Common myeloid progenitor, CD34-positive (primary cell): ENCODE results near the gene RBM39.
"Not testable (repeated sequence)": the region's sequence is repeated elsewhere in the genome, so short reads cannot be mapped to it uniquely, and the experiment has no call there.

Experiments used
- CTCF ChIA-PET: fragments of 350-600 bp; sonication (Branson Sonifier 250); formaldehyde crosslinking; loops from one replicate; lab custom pipeline; 2021; ENCODE audit warnings: antibody characterized with exemption; lab: Charles Lee
- POLR2A ChIA-PET: fragments of 350-600 bp; sonication (Branson Sonifier 250); formaldehyde crosslinking; loops from one replicate; lab custom pipeline; 2021; ENCODE audit warnings: antibody characterized with exemption; lab: Charles Lee
- DNase-seq, 3 donors: peaks; one replicate each; pipeline versions ENCODE4 v3.0.0 to v3.0.0-alpha.2; 2013
- H3K27ac ChIP-seq, 2 experiments: 1 replicate in 1 of 2; 2 replicates in 1 of 2; pipeline ENCODE4 v1.7.0; 2013; ENCODE audit warnings: inconsistent platforms in 2 of 2, low read length in 2 of 2, mild to moderate bottlenecking in 2 of 2, low read depth in 1 of 2, moderate library complexity in 1 of 2; ENCODE audit not compliant: severe bottlenecking in 2 of 2, insufficient read depth in 1 of 2, poor library complexity in 1 of 2
- H3K27me3 ChIP-seq, 5 experiments: replicated peaks in 2 of 5; 1 replicate in 3 of 5; 2 replicates in 2 of 5; pipeline versions ENCODE4 v1.6.1 to v1.7.0; 2013; ENCODE audit warnings: low read length in 4 of 5, mild to moderate bottlenecking in 2 of 5, moderate library complexity in 2 of 5, inconsistent platforms in 1 of 5; ENCODE audit not compliant: insufficient read depth in 5 of 5, control insufficient read depth in 4 of 5
- H3K36me3 ChIP-seq, 4 experiments: 1 replicate in 2 of 4; 2 replicates in 2 of 4; pipeline versions ENCODE4 v1.6.1 to v1.7.0; 2013; ENCODE audit warnings: low read length in 3 of 4, control low read depth in 1 of 4, mild to moderate bottlenecking in 1 of 4; ENCODE audit not compliant: control insufficient read depth in 4 of 4, insufficient read depth in 4 of 4
- H3K4me1 ChIP-seq, 4 experiments: 1 replicate in 3 of 4; 2 replicates in 1 of 4; pipeline versions ENCODE4 v1.6.1 to v1.7.1; 2013; ENCODE audit warnings: low read length in 3 of 4, mild to moderate bottlenecking in 3 of 4, control low read depth in 1 of 4, inconsistent platforms in 1 of 4, moderate library complexity in 1 of 4; ENCODE audit not compliant: control insufficient read depth in 4 of 4, insufficient read depth in 4 of 4; ENCODE audit errors: control extremely low read depth in 1 of 4
- H3K4me3 ChIP-seq, 7 experiments: 1 replicate in 4 of 7; 2 replicates in 3 of 7; pipeline versions ENCODE4 v1.5.1 to v1.7.0; 2013; ENCODE audit warnings: mild to moderate bottlenecking in 7 of 7, low read length in 6 of 7, moderate library complexity in 6 of 7, inconsistent platforms in 2 of 7, low read depth in 2 of 7, control low read depth in 1 of 7; ENCODE audit not compliant: insufficient read depth in 4 of 7, control insufficient read depth in 1 of 7; ENCODE audit errors: extremely low read depth in 1 of 7
- H3K9me3 ChIP-seq, 5 experiments: 1 replicate in 4 of 5; 2 replicates in 1 of 5; pipeline versions ENCODE4 v1.6.1 to v1.7.1; 2013; ENCODE audit warnings: low read length in 4 of 5, mild to moderate bottlenecking in 2 of 5, inconsistent platforms in 1 of 5, low read depth in 1 of 5, moderate library complexity in 1 of 5; ENCODE audit not compliant: control insufficient read depth in 4 of 5, insufficient read depth in 2 of 5; ENCODE audit errors: control extremely low read depth in 1 of 5
- WGBS: methylation state at CpG from one replicate; pipeline ENCODE4 v1.1.5; 2013; ENCODE audit not compliant: insufficient coverage; 5-methylcytosine and 5-hydroxymethylcytosine counted together

RBM39 gene

DNA sequence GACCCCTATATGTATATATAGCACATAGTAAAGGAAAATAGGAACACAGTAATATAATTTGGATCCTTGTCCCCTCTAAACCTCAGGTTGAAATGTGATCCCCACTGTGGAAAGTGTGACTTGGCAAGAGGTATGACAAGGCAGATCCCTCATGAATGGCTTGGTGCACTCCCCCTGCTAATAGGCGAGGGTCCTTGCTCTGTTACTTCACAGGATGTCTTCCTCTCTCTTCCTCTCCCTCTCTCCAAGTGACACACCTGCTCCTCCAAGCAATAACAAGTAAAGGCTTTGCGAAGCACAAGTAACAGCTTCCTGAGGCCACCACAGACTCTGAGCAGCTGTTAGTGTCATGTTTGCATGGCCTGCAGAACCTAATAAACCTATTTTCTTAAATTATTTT, 26.4 kb downstream of the RBM39 start:
- Histone ChIP-seq H3K27ac (no peak overlapping the region), H3K36me3 (peaks cover 35 to 95% (median 73%) of the 10 kb centered on the region in 4 experiments), H3K4me3 (no peak overlapping the region), H3K9me3 (no peaks in the 10 kb centered on the region), H3K4me1 (no peaks in the 10 kb centered on the region), H3K27me3 (no peaks in the 10 kb centered on the region)
- DNase-seq, result no peak
- POLR2A ChIA-PET, result no interaction called here
- CTCF ChIA-PET, result interaction anchor here (1.0 to 1.9 kb wide), 3 partner anchors 11 to 24 kb away, joined by 3 to 6 read pairs (median 4); no protein-coding TSS in a partner anchor
- no CpG with 5 or more reads among the region's 2 CpGs for WGBS

DNA sequence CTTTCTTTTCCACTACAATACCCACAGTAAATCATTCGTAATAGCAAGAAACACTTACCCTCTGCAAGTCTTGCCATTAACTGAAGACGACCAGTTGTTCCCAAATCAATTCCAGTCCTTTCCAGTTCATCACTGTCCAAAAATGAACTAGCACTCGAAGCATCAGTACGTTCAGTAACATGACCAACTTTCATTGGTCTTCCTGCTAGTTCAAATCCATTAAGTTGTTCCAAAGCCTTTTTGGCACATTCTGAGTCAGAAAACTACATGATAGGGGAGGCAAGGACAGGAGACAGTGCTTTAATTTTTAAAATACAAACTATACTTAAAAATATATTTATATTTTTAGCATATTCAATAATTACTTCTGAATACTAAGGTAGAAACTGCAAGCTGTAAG, 27.9 kb downstream of the RBM39 start:
- no peak for DNase-seq
- 98% methylated on average over 4 of the region's 4 CpGs for WGBS
- ChIA-PET POLR2A (interaction anchor here (0.9 kb wide), 1 partner anchor 10 kb away, joined by 4 read pairs; no protein-coding TSS in a partner anchor), CTCF (interaction anchor here (1.2 to 1.9 kb wide), 3 partner anchors 12 to 170 kb away, joined by 3 to 6 read pairs (median 4); no protein-coding TSS in a partner anchor)
- Histone ChIP-seq H3K36me3 (peaks cover 37 to 94% (median 67%) of the 10 kb centered on the region in 4 experiments), H3K4me1 (no peaks in the 10 kb centered on the region), H3K9me3 (no peaks in the 10 kb centered on the region), H3K4me3 (no peak overlapping the region), H3K27me3 (no peaks in the 10 kb centered on the region), H3K27ac (no peak overlapping the region)

DNA sequence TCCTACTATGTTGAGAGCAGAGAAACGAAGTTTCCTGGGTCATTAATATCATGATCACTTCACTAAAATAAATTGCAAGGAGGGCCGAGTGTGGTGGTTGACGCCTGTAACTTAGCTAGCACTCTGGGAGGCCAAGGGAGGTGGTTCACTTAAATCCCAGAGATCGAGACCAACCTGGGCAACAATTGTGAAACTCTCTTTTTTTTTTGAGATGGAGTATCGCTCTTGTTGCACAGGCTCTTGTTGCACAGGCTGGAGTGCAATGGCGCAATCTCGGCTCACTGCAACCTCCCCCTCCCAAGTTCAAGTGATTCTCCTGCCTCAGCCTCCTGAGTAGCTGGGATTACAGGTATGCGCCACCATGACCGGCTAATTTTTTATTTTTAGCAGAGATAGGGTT, 28.9 kb downstream of the RBM39 start:
- not testable (repeated sequence) for H3K4me3 ChIP-seq, H3K27me3 ChIP-seq, H3K4me1 ChIP-seq, H3K27ac ChIP-seq, DNase-seq, H3K9me3 ChIP-seq
- peaks cover 40 to 93% (median 66%) of the 10 kb centered on the region in 4 experiments for H3K36me3 ChIP-seq
- ChIA-PET CTCF (interaction anchor here (2.2 kb wide), 1 partner anchor 8 kb away, joined by 6 read pairs; no protein-coding TSS in a partner anchor), POLR2A (interaction anchor here (0.6 to 1.0 kb wide), 2 partner anchors 49 to 63 kb away, joined by 4 to 5 read pairs; no protein-coding TSS in a partner anchor)
- 97% methylated on average over 8 of the region's 9 CpGs for WGBS

DNA sequence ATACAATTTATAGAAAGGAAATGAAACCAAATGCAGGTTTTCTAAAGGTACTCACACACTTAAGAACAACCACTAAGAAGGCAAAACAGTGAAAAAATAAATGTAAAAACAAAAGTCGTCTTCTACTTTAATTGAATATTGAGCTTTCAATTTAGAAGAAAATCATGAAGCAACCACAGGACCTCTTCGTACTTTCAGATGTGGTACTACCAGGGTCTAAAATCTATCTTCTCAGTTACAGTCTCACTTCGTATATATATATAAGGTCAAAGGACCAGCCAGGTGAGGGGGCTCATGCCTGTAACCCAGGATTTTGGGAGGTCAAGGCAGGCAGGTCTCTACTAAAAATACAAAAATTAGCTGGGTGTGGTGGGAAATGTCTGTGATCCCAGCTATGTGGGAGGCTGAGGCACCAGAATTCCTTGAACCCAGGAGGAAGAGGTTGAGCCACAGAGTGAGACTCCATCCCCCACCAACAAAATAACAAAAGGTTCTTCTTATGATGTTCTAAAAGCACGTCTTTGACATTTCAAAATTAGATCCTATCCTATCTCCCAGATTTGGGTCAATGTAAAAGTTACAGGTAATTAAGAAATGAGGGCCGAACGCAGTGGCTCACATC, 30.4 kb downstream of the RBM39 start:
- peaks cover 36 to 92% (median 64%) of the 10 kb centered on the region in 4 experiments for H3K36me3 ChIP-seq
- DNase-seq, result no peak
- H3K27me3 ChIP-seq, result no peaks in the 10 kb centered on the region
- 100% methylated on average over 2 of the region's 6 CpGs for WGBS
- no peaks in the 10 kb centered on the region for H3K9me3 ChIP-seq
- H3K27ac ChIP-seq, result peak overlapping the region in 1 of 2 experiments; percentile 2
- CTCF ChIA-PET, result interaction anchor here (0.8 to 2.2 kb wide), 2 partner anchors 10 to 15 kb away, joined by 3 to 6 read pairs; no protein-coding TSS in a partner anchor
- POLR2A ChIA-PET, result interaction anchor here (0.6 kb wide), 1 partner anchor 145 kb away, joined by 3 read pairs; no protein-coding TSS in a partner anchor
- no peaks in the 10 kb centered on the region for H3K4me1 ChIP-seq
- no peak overlapping the region for H3K4me3 ChIP-seq

DNA sequence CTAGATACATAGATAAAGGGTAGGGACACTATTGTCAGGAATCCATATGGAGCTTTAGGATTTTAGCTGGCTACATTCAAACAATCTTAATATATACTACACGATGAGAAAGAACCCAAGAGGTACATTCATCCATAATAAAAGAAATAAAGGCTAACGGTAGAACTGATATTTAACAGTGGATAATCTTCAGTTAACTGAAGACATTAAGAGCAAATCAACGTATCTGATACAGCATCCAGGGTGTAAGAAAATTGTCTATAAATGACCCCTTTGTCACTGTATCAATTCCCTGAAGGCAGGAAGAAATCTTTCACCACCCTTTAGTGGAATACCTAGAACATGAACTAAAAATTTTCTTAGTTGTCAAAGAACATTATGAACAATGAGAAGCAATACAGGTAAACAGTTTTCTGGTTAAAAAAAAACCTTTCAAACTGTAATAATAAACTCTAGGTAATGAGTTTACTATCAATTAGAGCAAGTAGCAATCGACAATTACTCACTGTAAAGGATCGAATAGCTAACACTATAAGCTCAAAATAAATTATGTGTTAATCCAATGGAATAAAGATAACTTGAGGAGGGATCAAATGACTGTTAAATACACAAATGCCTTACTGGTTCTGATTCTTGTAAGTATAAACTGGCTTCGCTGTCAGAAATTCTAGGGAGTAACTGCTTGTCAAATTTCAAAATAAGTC, 31.0 kb downstream of the RBM39 start:
- ChIA-PET CTCF (interaction anchor here (0.8 to 2.2 kb wide), 2 partner anchors 10 to 16 kb away, joined by 3 to 6 read pairs; no protein-coding TSS in a partner anchor), POLR2A (no interaction called here)
- Histone ChIP-seq H3K4me1 (no peaks in the 10 kb centered on the region), H3K27ac (peak overlapping the region in 1 of 2 experiments; percentile 2), H3K36me3 (peaks cover 38 to 91% (median 67%) of the 10 kb centered on the region in 4 experiments), H3K9me3 (no peaks in the 10 kb centered on the region), H3K27me3 (no peaks in the 10 kb centered on the region), H3K4me3 (no peak overlapping the region)
- WGBS, result 100% methylated on average over 1 of the region's 6 CpGs
- no peak for DNase-seq

DNA sequence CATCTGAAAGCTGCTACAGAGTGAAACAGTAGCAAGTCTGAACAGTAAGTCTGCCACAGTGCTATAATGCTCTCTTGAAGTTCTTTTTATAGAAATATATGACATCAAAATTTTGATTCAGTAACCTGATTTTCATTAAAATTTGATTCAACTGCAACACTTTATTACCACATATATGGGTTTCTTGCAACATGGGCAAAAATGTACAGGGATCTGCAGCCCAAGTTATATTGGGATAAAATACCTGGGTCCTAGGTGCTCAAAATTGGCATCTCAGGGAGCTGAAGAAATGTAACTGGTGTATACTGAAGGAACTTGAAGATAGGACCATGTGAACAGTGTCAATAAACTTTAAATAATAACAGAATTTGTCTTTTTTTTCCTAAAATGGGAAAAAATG, 32.0 kb downstream of the RBM39 start:
- Histone ChIP-seq H3K27ac (no peak overlapping the region), H3K27me3 (no peaks in the 10 kb centered on the region), H3K4me1 (no peaks in the 10 kb centered on the region), H3K36me3 (peaks cover 36 to 92% (median 66%) of the 10 kb centered on the region in 4 experiments), H3K9me3 (no peaks in the 10 kb centered on the region), H3K4me3 (no peak overlapping the region)
- ChIA-PET CTCF (interaction anchor here (0.7 to 1.1 kb wide), 2 partner anchors 15 to 102 kb away, joined by 3 to 4 read pairs; no protein-coding TSS in a partner anchor), POLR2A (interaction anchor here (1.5 kb wide), 1 partner anchor 8 kb away, joined by 7 read pairs; no protein-coding TSS in a partner anchor)
- peak in 2 of 3 donors; percentile 0 to 1 for DNase-seq
